Natural killer cell treated with Interleukin-12 subunit alpha and Interleukin-12 subunit beta and Interleukin-15 and Interleukin-18, amount 100 ng/mL, for 72 hours (primary cell): ENCODE data around the gene RABGAP1. TPM values are rescaled to one million over a fixed set of nuclear protein-coding genes. Genes with fewer than 3 reads are reported as not detected.

Source experiments
- ATAC-seq, 2 donors: fragments of 150-1000 bp; cut with Tn5 transposase in 1 of 2; sonication (Bioruptor Pico), chemical (Tn5 transposase) in 1 of 2; 2 replicates each; pipeline ENCODE4 v1.10.0; 2021
- DNase-seq: peaks from one replicate; pipeline ENCODE4 v3.0.0; 2022; ENCODE audit warnings: low spot score
- H3K27ac Mint-ChIP-seq, 2 donors: 1 replicate in 1 of 2; 2 replicates in 1 of 2; pipeline ENCODE4 v1.8.0; 2022; ENCODE audit warnings: mixed read lengths in 2 of 2, mild to moderate bottlenecking in 1 of 2, moderate library complexity in 1 of 2
- H3K27me3 Mint-ChIP-seq, 2 donors: 1 replicate in 1 of 2; 2 replicates in 1 of 2; pipeline ENCODE4 v1.8.0; 2022; ENCODE audit warnings: mixed read lengths in 2 of 2
- H3K36me3 Mint-ChIP-seq: one replicate; pipeline ENCODE4 v1.8.0; 2022; ENCODE audit warnings: mixed read lengths
- H3K4me1 Mint-ChIP-seq, 2 donors: 1 replicate in 1 of 2; 2 replicates in 1 of 2; pipeline ENCODE4 v1.8.0; 2022; ENCODE audit warnings: low read depth in 2 of 2, mixed read lengths in 2 of 2, mild to moderate bottlenecking in 1 of 2
- H3K4me3 Mint-ChIP-seq: one replicate; pipeline ENCODE4 v1.8.0; 2022; ENCODE audit warnings: mixed read lengths
- H3K9me3 Mint-ChIP-seq: 2 replicates; pipeline ENCODE4 v1.8.0; 2022; ENCODE audit warnings: mixed read lengths
- total RNA-seq, 2 donors: library from RNA; stranded (reverse); gene quantifications; one replicate each; pipeline ENCODE4 v1.2.3, GENCODE V29; 2022

The RABGAP1 gene
- total RNA-seq, 2 donors from 2014 or later: 27.6 to 31.2 TPM

GRCh38 chr9:123097430-123098095, 156.7 kb downstream of the RABGAP1 start:
- ATAC-seq (no peak), DNase-seq (no peak)
- H3K36me3 Mint-ChIP-seq: peaks cover 4% of the 10 kb centered on the region
- H3K27me3 Mint-ChIP-seq: no peaks in the 10 kb centered on the region
- no peak overlapping the region for H3K27ac Mint-ChIP-seq
- H3K4me3 Mint-ChIP-seq: no peak overlapping the region
- no peaks in the 10 kb centered on the region for H3K9me3 Mint-ChIP-seq
- no peaks in the 10 kb centered on the region for H3K4me1 Mint-ChIP-seq

- peaks cover 4% of the 10 kb centered on the region for H3K36me3 Mint-ChIP-seq
- no peak overlapping the region for H3K27ac Mint-ChIP-seq
- ATAC-seq: no peak
These were observed 157.3 kb downstream of the RABGAP1 start for GRCh38 chr9:123098096-123098459.

GRCh38 chr9:123099042-123099441, 158.2 kb downstream of the RABGAP1 start:
- Mint-ChIP-seq H3K36me3 (peaks cover 4% of the 10 kb centered on the region), H3K4me1 (no peaks in the 10 kb centered on the region), H3K27ac (no peak overlapping the region)

More at GRCh38 chr9:123098096-123098459, 157.3 kb downstream of the RABGAP1 start:
- no peaks in the 10 kb centered on the region for H3K4me1 Mint-ChIP-seq
- no peak overlapping the region for H3K4me3 Mint-ChIP-seq
- DNase-seq: no peak
- no peaks in the 10 kb centered on the region for H3K9me3 Mint-ChIP-seq
- H3K27me3 Mint-ChIP-seq: no peaks in the 10 kb centered on the region

GRCh38 chr9:123099548-123099947, 158.7 kb downstream of the RABGAP1 start:
- ATAC-seq (no peak), DNase-seq (no peak)
- H3K27ac Mint-ChIP-seq: no peak overlapping the region
- H3K36me3 Mint-ChIP-seq: peaks cover 4% of the 10 kb centered on the region
- no peak overlapping the region for H3K4me3 Mint-ChIP-seq
- H3K4me1 Mint-ChIP-seq: no peaks in the 10 kb centered on the region
- H3K27me3 Mint-ChIP-seq: no peaks in the 10 kb centered on the region
- no peaks in the 10 kb centered on the region for H3K9me3 Mint-ChIP-seq

More at GRCh38 chr9:123099042-123099441, 158.2 kb downstream of the RABGAP1 start:
- Mint-ChIP-seq H3K27me3 (no peaks in the 10 kb centered on the region), H3K9me3 (no peaks in the 10 kb centered on the region), H3K4me3 (no peak overlapping the region)
- DNase-seq (no peak), ATAC-seq (no peak)

GRCh38 chr9:123102375-123103113, 161.7 kb downstream of the RABGAP1 start:
- Mint-ChIP-seq H3K4me3 (no peak overlapping the region), H3K9me3 (no peaks in the 10 kb centered on the region), H3K36me3 (peaks cover 4% of the 10 kb centered on the region), H3K4me1 (peaks cover 0 to 2% of the 10 kb centered on the region in 2 donors), H3K27ac (no peak overlapping the region), H3K27me3 (no peaks in the 10 kb centered on the region)
- no peak for ATAC-seq
- no peak for DNase-seq

GRCh38 chr9:123104807-123105206, 164.0 kb downstream of the RABGAP1 start:
- Mint-ChIP-seq H3K4me3 (no peak overlapping the region), H3K4me1 (peaks cover 0 to 2% of the 10 kb centered on the region in 2 donors), H3K27ac (no peak overlapping the region), H3K27me3 (no peaks in the 10 kb centered on the region), H3K36me3 (no peaks in the 10 kb centered on the region), H3K9me3 (no peaks in the 10 kb centered on the region)
- no peak for DNase-seq
- ATAC-seq: no peak

GRCh38 chr9:123105490-123105889, 164.7 kb downstream of the RABGAP1 start:
- H3K4me1 Mint-ChIP-seq: peaks cover 0 to 2% of the 10 kb centered on the region in 2 donors
- ATAC-seq (no peak), DNase-seq (no peak)
- H3K36me3 Mint-ChIP-seq: no peaks in the 10 kb centered on the region
- H3K27ac Mint-ChIP-seq: no peak overlapping the region
- H3K4me3 Mint-ChIP-seq: no peak overlapping the region
- no peaks in the 10 kb centered on the region for H3K9me3 Mint-ChIP-seq
- no peaks in the 10 kb centered on the region for H3K27me3 Mint-ChIP-seq

- Mint-ChIP-seq H3K27me3 (no peaks in the 10 kb centered on the region), H3K4me1 (peaks cover 0 to 5% of the 10 kb centered on the region in 2 donors), H3K9me3 (no peaks in the 10 kb centered on the region), H3K4me3 (no peak overlapping the region), H3K27ac (no peak overlapping the region), H3K36me3 (no peaks in the 10 kb centered on the region)
- no peak for DNase-seq
- ATAC-seq: no peak
These were observed 166.9 kb downstream of the RABGAP1 start for GRCh38 chr9:123107639-123108285.

- H3K27me3 Mint-ChIP-seq: no peaks in the 10 kb centered on the region
These were observed 168.2 kb downstream of the RABGAP1 start for GRCh38 chr9:123108976-123109375.

GRCh38 chr9:123109540-123110279, 168.9 kb downstream of the RABGAP1 start:
- Mint-ChIP-seq H3K36me3 (no peaks in the 10 kb centered on the region), H3K27me3 (no peaks in the 10 kb centered on the region), H3K4me3 (no peak overlapping the region), H3K9me3 (no peaks in the 10 kb centered on the region), H3K27ac (no peak overlapping the region), H3K4me1 (peaks cover 0 to 5% of the 10 kb centered on the region in 2 donors)
- peak in 1 of 2 donors; percentile 4 for ATAC-seq
- DNase-seq: no peak

More at GRCh38 chr9:123108976-123109375, 168.2 kb downstream of the RABGAP1 start:
- H3K4me3 Mint-ChIP-seq: no peak overlapping the region
- H3K4me1 Mint-ChIP-seq: peaks cover 0 to 5% of the 10 kb centered on the region in 2 donors
- H3K9me3 Mint-ChIP-seq: no peaks in the 10 kb centered on the region
- no peaks in the 10 kb centered on the region for H3K36me3 Mint-ChIP-seq
- DNase-seq (no peak), ATAC-seq (no peak)
- no peak overlapping the region for H3K27ac Mint-ChIP-seq

- H3K4me1 Mint-ChIP-seq: peaks cover 0 to 5% of the 10 kb centered on the region in 2 donors
- H3K36me3 Mint-ChIP-seq: no peaks in the 10 kb centered on the region
- H3K27me3 Mint-ChIP-seq: no peaks in the 10 kb centered on the region
- no peaks in the 10 kb centered on the region for H3K9me3 Mint-ChIP-seq
- ATAC-seq: no peak
- H3K4me3 Mint-ChIP-seq: no peak overlapping the region
- DNase-seq: no peak
- H3K27ac Mint-ChIP-seq: no peak overlapping the region
These were observed 170.7 kb downstream of the RABGAP1 start for GRCh38 chr9:123111427-123112014.

- Mint-ChIP-seq H3K27me3 (no peaks in the 10 kb centered on the region), H3K36me3 (no peaks in the 10 kb centered on the region), H3K27ac (no peak overlapping the region), H3K4me1 (peaks cover 0 to 3% of the 10 kb centered on the region in 2 donors), H3K4me3 (no peak overlapping the region), H3K9me3 (no peaks in the 10 kb centered on the region)
- ATAC-seq (peak; percentile 22 to 46), DNase-seq (no peak)
These were observed 171.5 kb downstream of the RABGAP1 start for GRCh38 chr9:123112015-123112975.
